HG03135 (cell line): Measurements from ENCODE around the gene HSPB1.
"Not testable (repeated sequence)": the region's sequence is repeated elsewhere in the genome, so short reads cannot be mapped to it uniquely, and the experiment has no call there.

Experiments
- ATAC-seq: cut with Tn5 transposase; IDR thresholded peaks from one replicate; pipeline ENCODE4 v1.9.1; 2021; ENCODE audit warnings: mild to moderate bottlenecking, moderate library complexity; ENCODE audit not compliant: unreplicated experiment

The HSPB1 gene

DNA sequence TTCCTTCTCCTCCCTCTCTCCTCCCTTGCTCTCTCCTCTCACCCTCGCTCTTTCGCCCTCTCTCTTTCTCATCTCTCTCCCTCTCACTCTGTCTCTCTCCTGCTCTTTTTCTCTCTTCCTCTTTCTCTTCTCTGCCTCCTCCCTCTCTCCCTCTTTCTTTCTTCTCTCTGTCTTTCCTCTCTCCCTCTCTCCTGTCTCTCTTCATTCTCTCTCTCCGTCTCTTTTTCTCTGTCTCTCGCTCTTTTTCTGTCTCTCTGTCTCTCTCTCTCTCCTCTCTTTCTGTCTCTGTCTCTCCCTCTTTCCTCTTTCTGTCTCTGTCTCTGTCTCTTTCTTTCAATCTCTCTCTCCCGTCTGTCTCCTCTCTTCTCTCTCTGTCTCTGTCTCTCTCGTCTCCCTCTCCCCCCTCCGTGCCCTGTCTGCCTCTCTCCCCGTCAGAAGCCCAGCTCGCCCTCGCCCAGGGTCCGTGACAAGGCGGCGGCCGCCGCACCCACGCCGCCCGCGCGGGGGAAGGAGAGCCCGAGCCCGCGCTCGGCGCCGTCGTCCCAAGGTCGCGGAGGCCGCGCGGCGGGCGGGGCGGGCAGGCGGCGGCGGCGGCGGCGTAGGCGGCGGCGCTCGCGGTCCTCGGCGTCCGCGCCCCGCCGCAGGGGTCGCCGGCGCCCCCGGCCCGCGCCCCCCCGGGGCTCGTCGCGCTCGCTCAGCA, 21.3 kb upstream of the HSPB1 start:
- no peak for ATAC-seq

DNA sequence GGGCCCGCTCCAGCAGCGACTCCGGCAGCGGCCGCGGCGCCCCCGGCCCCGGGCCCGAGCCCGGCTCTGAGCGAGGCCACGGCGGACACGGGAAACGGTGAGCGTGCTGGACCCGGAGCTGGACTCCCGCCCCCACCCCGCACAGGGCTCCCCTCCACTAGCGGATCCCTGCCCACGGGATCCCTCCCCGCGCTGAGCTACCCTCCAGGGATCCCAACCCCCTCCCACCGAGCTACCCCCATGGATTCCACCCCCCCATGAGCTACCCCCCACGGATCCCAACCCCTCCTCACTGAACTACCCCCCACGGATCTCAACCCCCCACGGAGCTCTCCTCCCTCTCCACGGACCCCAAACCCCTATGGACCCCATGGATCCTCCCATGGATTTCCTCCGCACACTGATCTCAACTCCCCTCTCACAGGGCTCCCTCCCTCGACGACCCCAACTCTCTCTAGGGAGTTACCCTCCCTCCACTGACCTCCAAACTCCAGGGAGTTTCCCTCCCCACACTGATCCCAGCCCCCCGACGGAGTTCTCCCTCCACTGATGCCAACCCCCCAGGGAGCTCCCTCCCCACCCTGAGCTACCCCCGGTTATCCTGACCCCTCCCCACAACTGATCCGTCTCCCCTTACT, 20.6 kb upstream of the HSPB1 start:
- ATAC-seq, result no peak

GRCh38 chr7:76282344-76283253, 19.9 kb upstream of the HSPB1 start:
- ATAC-seq, result no peak

DNA sequence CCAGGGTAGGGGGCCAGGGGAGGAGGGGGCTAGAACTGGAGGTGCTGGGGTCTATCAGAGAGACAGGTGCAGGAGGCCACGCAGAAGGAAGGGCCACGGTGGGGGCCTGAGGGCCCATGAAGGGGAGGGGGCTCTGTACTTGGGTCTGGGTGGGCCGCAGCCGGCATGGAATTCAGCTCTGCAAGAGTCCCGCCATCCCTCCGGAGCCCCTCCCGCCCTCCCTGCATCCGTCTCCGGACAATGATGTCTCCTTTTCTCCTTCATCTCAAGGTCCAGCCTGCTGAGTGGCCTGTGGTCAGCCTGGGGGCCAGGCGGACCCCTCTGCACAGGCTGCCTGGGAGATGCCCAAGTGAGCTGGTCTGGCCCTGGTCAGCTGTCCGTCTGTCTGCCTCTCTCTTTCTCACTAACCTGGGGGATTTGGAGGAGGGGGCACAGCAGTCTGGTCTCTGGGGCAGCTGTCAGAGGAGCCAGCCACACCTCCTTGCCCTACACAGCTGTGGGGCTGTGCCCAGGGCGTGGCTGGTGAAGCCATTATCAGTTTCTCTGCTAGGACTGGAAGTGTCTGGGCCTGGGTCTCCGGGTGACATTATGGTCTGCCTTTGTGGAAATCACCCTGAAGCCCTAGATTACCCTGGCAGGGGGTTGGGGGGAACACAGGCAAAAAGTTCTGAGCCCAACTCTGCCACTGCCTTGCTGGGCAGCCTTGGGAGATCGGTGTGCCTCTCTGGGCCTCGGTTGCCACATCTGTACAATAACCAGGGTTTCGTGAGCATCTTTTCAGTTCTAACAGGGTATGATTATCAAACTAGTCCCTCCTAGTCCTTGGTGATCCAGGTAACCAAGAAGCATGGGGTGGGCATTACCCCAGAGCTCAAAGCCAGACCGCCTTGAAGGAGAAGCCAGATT, 19.0 kb upstream of the HSPB1 start:
- no peak for ATAC-seq

DNA sequence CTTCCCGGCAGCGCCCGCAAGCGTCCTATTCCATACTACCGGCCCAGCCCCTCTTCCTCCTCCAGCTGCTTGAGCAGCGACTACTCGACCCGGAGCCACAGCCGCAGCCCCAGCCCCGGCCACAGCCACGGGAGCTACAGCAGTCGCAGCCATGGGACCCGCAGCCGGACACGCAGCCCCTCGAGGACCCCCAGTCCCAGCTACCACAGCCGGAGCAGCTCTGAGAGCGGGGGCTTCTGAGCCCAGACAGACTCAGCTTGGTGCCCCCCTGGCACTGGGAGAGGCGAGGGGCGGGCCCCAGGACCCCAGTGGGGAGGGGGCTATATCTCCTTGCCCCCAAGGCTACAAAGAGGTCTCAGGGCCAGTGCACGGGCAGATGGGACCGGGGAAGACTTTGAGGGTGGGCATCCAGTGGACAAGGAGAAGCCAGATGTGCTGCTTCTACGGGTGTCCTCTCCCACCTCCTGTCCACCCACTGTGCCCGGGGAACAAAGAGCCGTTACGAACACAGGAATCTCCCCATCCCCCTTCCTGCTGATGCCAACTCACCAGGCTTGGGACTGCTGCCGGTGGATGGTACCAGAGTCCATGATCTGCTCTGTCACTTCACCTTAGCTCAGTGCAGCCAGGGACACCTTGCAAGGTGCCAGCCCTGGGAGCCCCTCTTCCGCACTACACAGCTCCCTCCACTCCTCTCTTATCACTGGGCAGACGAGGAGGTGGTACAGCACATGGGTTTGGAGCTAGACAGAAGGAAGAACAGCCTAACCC, 16.7 kb upstream of the HSPB1 start:
- no peak for ATAC-seq

- no peak for ATAC-seq
Observed at GRCh38 chr7:76286842-76287403, 15.6 kb upstream of the HSPB1 start.

GRCh38 chr7:76290847-76291350, 11.6 kb upstream of the HSPB1 start:
- not testable (repeated sequence) for ATAC-seq

GRCh38 chr7:76291351-76292212, 10.9 kb upstream of the HSPB1 start:
- ATAC-seq, result peak; percentile 82

DNA sequence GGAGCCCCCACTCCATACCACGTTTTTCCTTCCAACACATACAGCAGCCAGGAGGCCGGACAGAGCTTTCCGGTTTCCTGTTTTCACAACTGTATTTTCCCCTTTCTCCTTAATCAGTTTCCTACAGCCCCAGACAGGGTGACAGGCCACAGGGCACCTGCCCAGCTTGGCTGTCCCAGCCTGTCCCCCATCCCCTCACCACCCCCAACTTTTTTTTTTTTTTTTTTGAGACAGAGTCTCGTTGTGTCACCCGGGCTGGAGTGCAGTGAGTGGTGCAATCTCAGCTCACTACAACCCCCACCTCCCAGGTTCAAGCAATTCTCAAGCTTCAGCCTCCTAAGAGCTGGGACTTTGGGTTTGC, 10.3 kb upstream of the HSPB1 start:
- no peak for ATAC-seq

DNA sequence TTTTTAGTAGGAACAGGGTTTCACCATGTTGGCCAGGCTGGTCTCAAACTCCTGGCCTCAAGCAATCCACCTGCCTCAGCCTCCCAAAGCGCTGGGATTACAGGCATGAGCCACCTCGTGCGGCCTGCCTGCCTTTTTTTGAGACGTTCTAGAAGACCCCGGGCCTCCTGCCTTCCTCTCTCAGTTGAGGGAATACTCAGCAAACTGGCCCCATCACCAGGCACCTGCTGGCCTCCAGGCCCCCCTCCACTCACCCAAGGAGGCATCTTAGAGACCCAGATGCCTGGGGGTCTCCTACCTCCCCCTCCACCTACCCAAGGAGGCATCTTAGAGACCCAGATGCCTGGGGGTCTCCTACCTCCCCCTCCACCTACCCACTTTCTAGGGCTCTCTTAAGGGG, 9.6 kb upstream of the HSPB1 start:
- ATAC-seq, result not testable (repeated sequence)

DNA sequence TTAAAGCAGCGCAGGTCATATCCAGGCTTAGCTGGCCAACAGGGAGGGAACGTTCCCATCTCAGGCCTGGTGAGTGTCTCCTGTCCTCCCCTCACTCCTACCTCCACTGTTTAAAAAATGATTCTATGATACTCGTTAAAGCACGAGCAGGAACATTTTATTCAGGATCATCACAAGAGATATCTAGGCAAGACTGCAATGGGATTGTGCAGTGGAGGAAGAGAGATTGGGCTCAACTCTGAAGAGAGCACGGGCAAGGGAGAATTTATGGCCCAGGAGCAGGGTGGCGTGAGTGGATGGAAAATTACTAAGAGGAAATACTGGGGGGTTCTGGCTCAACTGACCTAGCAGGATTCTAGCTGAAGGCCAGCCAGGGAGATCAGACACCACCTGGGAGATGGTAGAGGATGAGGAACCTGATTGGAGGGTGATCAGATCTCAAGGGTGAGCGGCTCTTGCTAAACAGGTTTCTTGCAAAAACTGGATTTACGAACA, 9.0 kb upstream of the HSPB1 start:
- no peak for ATAC-seq

DNA sequence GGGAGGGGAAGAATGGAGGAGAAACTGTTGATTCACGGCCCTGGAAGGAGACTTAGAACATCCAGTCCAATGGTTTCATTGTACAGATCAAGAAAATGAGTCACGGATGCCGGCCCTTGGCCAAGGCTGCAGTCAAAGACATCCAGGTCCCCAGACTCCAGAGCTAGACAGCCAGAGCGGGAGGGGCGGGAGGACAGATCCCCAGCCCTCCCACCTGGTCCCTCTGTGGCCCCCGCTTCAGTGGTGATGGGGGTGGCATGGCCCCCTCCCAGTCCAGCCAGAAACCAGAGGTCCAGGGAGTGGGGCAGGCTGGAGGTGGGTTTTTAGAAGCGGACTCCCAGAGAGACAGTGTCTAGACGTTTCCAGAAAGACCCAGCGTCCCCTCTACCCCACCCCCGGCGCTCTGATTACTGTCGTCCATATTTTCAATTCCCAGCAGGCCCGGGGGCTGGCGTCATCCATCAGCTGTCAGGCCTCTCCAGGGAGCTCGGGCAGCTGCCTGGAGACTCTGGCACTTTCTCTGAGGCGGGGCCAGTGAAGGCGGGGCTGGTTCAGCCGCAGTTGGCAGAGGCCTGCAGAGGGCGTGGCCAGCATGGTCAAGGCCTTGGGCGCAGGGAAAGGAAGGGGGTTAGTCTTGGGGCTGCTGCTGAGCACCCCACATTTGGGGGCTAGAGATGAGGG, 8.0 kb upstream of the HSPB1 start:
- ATAC-seq, result no peak

DNA sequence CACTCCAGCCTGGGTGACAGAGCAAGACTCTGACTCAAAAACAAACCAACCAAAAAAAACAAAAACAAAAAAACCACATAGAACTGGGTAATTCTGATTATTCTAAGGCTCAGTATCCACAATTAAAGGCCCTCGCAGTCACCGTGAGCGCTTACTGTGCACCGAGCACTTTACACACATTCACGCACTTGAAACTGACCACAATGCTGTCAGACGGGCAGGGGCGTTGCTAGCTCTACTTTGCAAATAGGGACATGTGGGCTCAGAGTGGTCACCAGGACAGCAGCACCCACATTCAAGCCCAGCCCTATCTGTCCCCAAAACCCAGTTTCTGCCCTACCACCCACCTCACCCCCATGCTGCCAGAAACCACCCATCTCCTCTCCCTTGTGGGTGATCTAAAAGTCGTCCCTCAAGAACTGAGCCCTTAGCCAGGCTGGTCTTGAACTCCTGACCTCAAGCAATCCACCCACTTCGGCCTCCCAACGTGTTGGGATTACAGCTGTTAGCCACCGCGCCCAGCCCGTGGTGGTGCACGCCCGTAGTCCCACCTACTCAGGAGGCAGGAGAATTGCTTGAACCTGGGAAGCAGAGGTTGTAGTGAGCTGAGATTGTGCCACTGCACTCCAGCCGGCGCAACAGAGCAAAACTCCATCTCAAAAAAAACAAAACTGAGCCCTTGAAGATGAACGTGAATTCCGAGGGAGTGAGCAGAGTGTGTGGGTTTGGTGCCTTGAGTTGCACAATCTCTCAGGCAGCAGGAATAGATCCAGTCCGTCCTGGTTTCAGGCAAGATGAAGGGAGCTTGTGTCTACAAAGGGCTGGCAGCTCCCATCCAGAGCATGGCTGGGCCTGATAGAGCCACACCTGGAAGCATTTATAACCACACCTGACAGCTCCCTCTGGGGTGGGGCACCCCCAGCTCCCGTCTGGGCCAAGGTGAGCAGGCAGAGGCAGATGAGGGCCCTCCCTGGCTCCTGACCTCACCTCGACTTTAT, 5.4 kb upstream of the HSPB1 start:
- ATAC-seq, result no peak

DNA sequence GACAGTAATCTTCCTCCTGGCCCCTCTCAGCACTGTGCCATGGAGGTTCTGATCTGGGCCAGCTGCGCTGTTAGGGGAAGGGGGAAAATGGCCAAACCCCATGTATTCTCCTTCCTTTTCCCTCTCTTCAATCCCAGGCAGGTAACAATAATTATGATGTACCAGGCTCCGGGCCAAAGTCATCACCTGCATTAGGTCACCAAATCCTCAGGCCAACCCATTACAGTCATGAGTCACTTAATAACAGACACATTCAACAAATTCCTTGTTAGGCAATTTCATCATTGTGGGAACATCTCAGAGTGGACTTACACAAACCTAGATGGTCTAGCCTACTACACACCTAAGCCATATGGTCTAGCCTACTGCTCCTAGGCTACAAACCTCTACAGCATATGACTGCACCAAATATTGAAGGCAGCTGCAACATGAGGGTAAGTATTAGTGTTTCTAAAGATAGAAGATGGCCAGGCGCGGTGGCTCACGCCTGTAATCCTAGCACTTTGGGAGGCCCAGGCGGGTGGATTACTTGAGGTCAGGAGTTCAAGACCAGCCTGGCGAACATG, 2.2 kb upstream of the HSPB1 start:
- ATAC-seq, result no peak

GRCh38 chr7:76301000-76301399, 1.5 kb upstream of the HSPB1 start:
- no peak for ATAC-seq
